Heart right ventricle (tissue), 16 donors: ENCODE data around the gene CDK19. TPM values are rescaled to one million over a fixed set of nuclear protein-coding genes. Genes with fewer than 3 reads are reported as not detected.
A peak's percentile ranks its signal among the peaks of the same experiment; 100 is the strongest.

Source experiments
- ATAC-seq, 8 donors: fragments of 200-7000 bp; cut with Tn5 transposase; one replicate each; pipeline ENCODE4 v1.9.1; 2020; ENCODE audit warnings: mild to moderate bottlenecking in 8 of 8, moderate library complexity in 8 of 8, moderate number of reproducible peaks in 1 of 8
- DNase-seq, 2 donors: peaks; one replicate each; pipeline ENCODE4 v3.0.0-alpha.2; 2020
- H3K27ac ChIP-seq, 10 donors: fragments of 200-600 bp; sonication (generic) in 2 of 10; one replicate each; pipeline versions ENCODE4 v1.5.0 to v1.8.0; 2020 to 2022; ENCODE audit warnings: mild to moderate bottlenecking in 3 of 10
- H3K27me3 ChIP-seq, 7 donors: fragments of 200-600 bp; one replicate each; pipeline ENCODE4 v1.8.0; 2021 to 2022; ENCODE audit warnings: mild to moderate bottlenecking in 2 of 7
- H3K36me3 ChIP-seq, 9 donors: fragments of 200-600 bp; sonication (generic) in 1 of 9; one replicate each; pipeline versions ENCODE4 v1.5.0 to v1.8.0; 2020 to 2022; ENCODE audit warnings: mild to moderate bottlenecking in 2 of 9
- H3K4me1 ChIP-seq, 9 donors: fragments of 200-600 bp; sonication (generic) in 1 of 9; one replicate each; pipeline versions ENCODE4 v1.5.0 to v1.8.0; 2020 to 2022; ENCODE audit warnings: mild to moderate bottlenecking in 4 of 9
- H3K4me3 ChIP-seq, 10 donors: fragments of 200-600 bp; sonication (generic) in 2 of 10; one replicate each; pipeline versions ENCODE4 v1.5.0 to v1.8.0; 2020 to 2022; ENCODE audit warnings: mild to moderate bottlenecking in 7 of 10, moderate library complexity in 2 of 10
- H3K9me3 ChIP-seq, 11 donors: fragments of 200-600 bp in 10 of 11; sonication (generic) in 2 of 11; one replicate each; pipeline versions ENCODE4 v1.5.0 to v1.8.0; 2013 to 2022; ENCODE audit warnings: mild to moderate bottlenecking in 2 of 11, control low read depth in 1 of 11, moderate library complexity in 1 of 11
- CTCF ChIP-seq, 9 donors: fragments of 200-600 bp; sonication (generic) in 2 of 9; IDR thresholded peaks; one replicate each; pipeline versions ENCODE4 v1.5.0 to v1.8.0; 2021 to 2022; ENCODE audit warnings: antibody characterized with exemption in 9 of 9, mild to moderate bottlenecking in 5 of 9, moderate library complexity in 1 of 9
- WGBS, 2 donors: extraction: QIAGEN DNeasy Blood & Tissue Kit; methylation state at CpG; one replicate each; pipeline ENCODE4 v1.1.7; 2013; ENCODE audit warnings: inconsistent platforms in 1 of 2; 5-methylcytosine and 5-hydroxymethylcytosine counted together
- intact Hi-C, 10 donors: fragments of 100-400 bp; cut with DNase I; formaldehyde crosslinking; loops; one replicate each; pipeline versions ENCODE4 v1.11.1 to v1.14.2; 2022
- polyA plus RNA-seq, 2 donors: library from polyadenylated mRNA; stranded (reverse); fragments of 200-250 nt; gene quantifications; one replicate each; pipeline ENCODE4 v1.2.3, GENCODE V29; 2013
- total RNA-seq, 10 donors: library from RNA; stranded (reverse); fragmentation: NEBNext Ultra II Directional in 3 of 10; extraction: Animal tissue kit (Norgen Biotek cat#: 25700) in 3 of 10; gene quantifications; one replicate each; pipeline versions ENCODE4 v1.2.1 to v1.2.4, GENCODE V29; 2021 to 2023
- donor health status: Arrhythmogenic right ventricular cardiomyopathy.
- donor health status: ischemic (EF 13 %, LVEDD 7.1; RV severe dilation, severe dysfunction).
- donor health status: healthy with polysubstance abuse.
- donor health status: DM: no; HTN: yes; CAD: no.
- donor health status: DM: no; HTN: no; CAD: no.
- donor health status: ischemic (EF 25% LVEDD 6.9; RV normal size, moderate dysfunction).
- donor health status: ischemic (EF 25% LVEDD 5.7; RV mildly dilated, moderate dysfunction).
- donor health status: healthy.
- donor health status: DM: yes; HTN: yes; CAD: no.
- donor health status: Ischemic cardiomyopathy.
- donor health status: ischemic (EF 35%, LVEDD 5.7; RV mildly dilated, moderate dysfunction).
- donor health status: nonischemic (EF 11% LVEDD 7.7; RV severe dilation, severe dysfunction).
- donor health status: DM: yes; HTN: yes; CAD: no.
- donor health status: PGD.
- donor health status: ischemic (EF 29% LVEDD 5.4; RV normal size, mild dysfunction).
- donor health status: nonischemic (EF 23%, LVEDD 6.1; RV moderate dilation, normal function).

CDK19 gene
- total and polyA plus RNA-seq, 12 donors, result 3.9 to 13.0 (median 8.4) TPM

GRCh38 chr6:110645685-110646418 is 169.4 kb downstream of the CDK19 start:
- H3K4me1 ChIP-seq, result peaks cover 0 to 16% (median 0%) of the 10 kb centered on the region in 9 donors
- ATAC-seq (peak in 1 of 8 donors; percentile 59), DNase-seq (no peak)
- no peaks in the 10 kb centered on the region for H3K27me3 ChIP-seq
- H3K27ac ChIP-seq, result no peak overlapping the region
- no peak overlapping the region for H3K4me3 ChIP-seq
- TF ChIP-seq CTCF (IDR thresholded peaks at IDR 0.05), result no peak
- 91 to 93% methylated on average over 62 of the region's 62 CpGs for WGBS, 2 donors
- intact Hi-C loops, result no loop called here
- peaks cover 0 to 3% (median 0%) of the 10 kb centered on the region in 11 donors for H3K9me3 ChIP-seq
- peaks cover 0 to 16% (median 6%) of the 10 kb centered on the region in 9 donors for H3K36me3 ChIP-seq

- WGBS, 2 donors, result 93 to 95% methylated on average over 2 of the region's 2 CpGs
These were observed 172.1 kb downstream of the CDK19 start for GRCh38 chr6:110643175-110643574.

GRCh38 chr6:110642711-110643110 is 172.6 kb downstream of the CDK19 start:
- no peak overlapping the region for H3K4me3 ChIP-seq
- intact Hi-C loops, result no loop called here
- H3K9me3 ChIP-seq, result peaks cover 0 to 3% (median 0%) of the 10 kb centered on the region in 11 donors
- peaks cover 0 to 10% (median 0%) of the 10 kb centered on the region in 9 donors for H3K4me1 ChIP-seq
- H3K27ac ChIP-seq, result no peak overlapping the region
- no peak for DNase-seq
- ATAC-seq, result no peak
- H3K36me3 ChIP-seq, result peaks cover 0 to 16% (median 6%) of the 10 kb centered on the region in 9 donors
- H3K27me3 ChIP-seq, result no peaks in the 10 kb centered on the region
- TF ChIP-seq CTCF (IDR thresholded peaks at IDR 0.05), result no peak

More at GRCh38 chr6:110643175-110643574, 172.1 kb downstream of the CDK19 start:
- H3K4me3 ChIP-seq, result no peak overlapping the region
- no peak for TF ChIP-seq CTCF (IDR thresholded peaks at IDR 0.05)
- H3K4me1 ChIP-seq, result peaks cover 0 to 10% (median 0%) of the 10 kb centered on the region in 9 donors
- H3K9me3 ChIP-seq, result peaks cover 0 to 3% (median 0%) of the 10 kb centered on the region in 11 donors
- no peak overlapping the region for H3K27ac ChIP-seq
- H3K27me3 ChIP-seq, result no peaks in the 10 kb centered on the region
- H3K36me3 ChIP-seq, result peaks cover 0 to 16% (median 6%) of the 10 kb centered on the region in 9 donors
- intact Hi-C loops, result no loop called here
- ATAC-seq, result no peak
- DNase-seq, result no peak

- Histone ChIP-seq H3K4me1 (peaks cover 0 to 24% (median 4%) of the 10 kb centered on the region in 9 donors), H3K27ac (peak overlapping the region in 4 of 10 donors; percentile 16 to 41 (median 38)), H3K9me3 (no peaks in the 10 kb centered on the region), H3K36me3 (no peaks in the 10 kb centered on the region), H3K4me3 (no peak overlapping the region), H3K27me3 (no peaks in the 10 kb centered on the region)
- DNase-seq (no peak), ATAC-seq (peak in 5 of 8 donors; percentile 52 to 82 (median 78))
- TF ChIP-seq CTCF (IDR thresholded peaks at IDR 0.05), result no peak
- WGBS, 2 donors, result 99 to 100% methylated on average over 2 of the region's 2 CpGs
- intact Hi-C loops, result no loop called here
These were observed 178.5 kb downstream of the CDK19 start for GRCh38 chr6:110636781-110637180.
